Effector memory CD8-positive, alpha-beta T cell (primary cell): ENCODE results near the gene SYCE1L.
A peak's percentile ranks its signal among the peaks of the same experiment; 100 is the strongest.
"Not testable (repeated sequence)": the region's sequence is repeated elsewhere in the genome, so short reads cannot be mapped to it uniquely, and the experiment has no call there.

Experiments used
- ATAC-seq: fragments of 150-1000 bp; cut with Tn5 transposase; replicated peaks from 2 replicates; pipeline ENCODE4 v1.10.0; 2021; ENCODE audit warnings: mild to moderate bottlenecking, moderate library complexity
- DNase-seq, 3 experiments: peaks; one replicate each; pipeline ENCODE4 v3.0.0; 2021
- H3K27ac Mint-ChIP-seq, 2 donors: one replicate each; pipeline ENCODE4 v1.8.0; 2022; ENCODE audit warnings: mild to moderate bottlenecking in 2 of 2, mixed read lengths in 2 of 2, moderate library complexity in 2 of 2
- H3K27me3 Mint-ChIP-seq, 2 donors: one replicate each; pipeline ENCODE4 v1.8.0; 2022; ENCODE audit warnings: mixed read lengths in 2 of 2
- H3K36me3 Mint-ChIP-seq: one replicate; pipeline ENCODE4 v1.8.0; 2022; ENCODE audit warnings: mild to moderate bottlenecking, moderate library complexity, mixed read lengths; ENCODE audit not compliant: insufficient read depth
- H3K4me1 Mint-ChIP-seq, 2 donors: one replicate each; pipeline ENCODE4 v1.8.0; 2022; ENCODE audit warnings: low read depth in 2 of 2, mixed read lengths in 2 of 2
- H3K4me3 Mint-ChIP-seq, 2 donors: one replicate each; pipeline ENCODE4 v1.8.0; 2022; ENCODE audit warnings: mild to moderate bottlenecking in 2 of 2, mixed read lengths in 2 of 2, moderate library complexity in 2 of 2
- H3K9me3 Mint-ChIP-seq, 2 donors: one replicate each; pipeline ENCODE4 v1.8.0; 2022; ENCODE audit warnings: mixed read lengths in 2 of 2
- total RNA-seq, 9 experiments: gene quantifications; one replicate each; lab custom pipeline; 2026; lab: John Stamatoyannopoulos, UW

Gene SYCE1L, protein sequence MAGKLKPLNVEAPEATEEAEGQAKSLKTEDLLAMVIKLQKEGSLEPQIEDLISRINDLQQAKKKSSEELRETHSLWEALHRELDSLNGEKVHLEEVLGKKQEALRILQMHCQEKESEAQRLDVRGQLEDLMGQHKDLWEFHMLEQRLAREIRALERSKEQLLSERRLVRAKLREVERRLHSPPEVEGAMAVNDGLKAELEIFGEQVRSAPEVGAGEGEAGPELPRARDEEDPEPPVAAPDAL
- 0.67 to 4.3 (median 1.1) reads per million in 9 experiments for total RNA-seq

DNA sequence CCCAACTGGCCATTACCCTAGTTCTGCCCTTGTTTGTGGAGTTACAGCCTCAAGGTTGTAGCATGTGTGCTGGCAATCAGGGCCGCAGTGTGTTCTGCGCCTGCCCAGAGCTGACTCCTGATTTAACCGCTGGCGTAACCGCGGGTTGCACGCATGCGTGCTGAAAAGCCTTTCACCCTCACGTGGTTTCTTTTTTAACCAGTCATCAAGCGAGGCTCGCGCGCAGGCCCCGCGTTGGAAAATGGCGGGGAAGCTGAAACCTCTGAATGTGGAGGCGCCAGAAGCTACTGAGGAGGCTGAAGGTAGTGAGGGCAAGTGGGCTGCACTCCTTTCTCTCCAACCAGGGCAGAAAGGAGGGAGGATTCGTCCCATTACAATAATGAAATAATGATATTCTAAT is at the start of gene SYCE1L:
SYCE1L (plus strand) TSS at position 198 of the 400 bp plus-strand sequence; CDS start at position 242, 44 bp downstream.
- Mint-ChIP-seq H3K36me3 (peaks cover 35% of the 10 kb centered on the region), H3K27me3 (no peaks in the 10 kb centered on the region), H3K4me3 (no peak within 1 kb of the TSS), H3K9me3 (no peaks in the 10 kb centered on the region), H3K4me1 (peaks cover 12 to 16% of the 10 kb centered on the region in 2 donors), H3K27ac (peak within 1 kb of the TSS in 1 of 2 donors; percentile 49)
- ATAC-seq, result no peak
- DNase-seq, result no peak

DNA sequence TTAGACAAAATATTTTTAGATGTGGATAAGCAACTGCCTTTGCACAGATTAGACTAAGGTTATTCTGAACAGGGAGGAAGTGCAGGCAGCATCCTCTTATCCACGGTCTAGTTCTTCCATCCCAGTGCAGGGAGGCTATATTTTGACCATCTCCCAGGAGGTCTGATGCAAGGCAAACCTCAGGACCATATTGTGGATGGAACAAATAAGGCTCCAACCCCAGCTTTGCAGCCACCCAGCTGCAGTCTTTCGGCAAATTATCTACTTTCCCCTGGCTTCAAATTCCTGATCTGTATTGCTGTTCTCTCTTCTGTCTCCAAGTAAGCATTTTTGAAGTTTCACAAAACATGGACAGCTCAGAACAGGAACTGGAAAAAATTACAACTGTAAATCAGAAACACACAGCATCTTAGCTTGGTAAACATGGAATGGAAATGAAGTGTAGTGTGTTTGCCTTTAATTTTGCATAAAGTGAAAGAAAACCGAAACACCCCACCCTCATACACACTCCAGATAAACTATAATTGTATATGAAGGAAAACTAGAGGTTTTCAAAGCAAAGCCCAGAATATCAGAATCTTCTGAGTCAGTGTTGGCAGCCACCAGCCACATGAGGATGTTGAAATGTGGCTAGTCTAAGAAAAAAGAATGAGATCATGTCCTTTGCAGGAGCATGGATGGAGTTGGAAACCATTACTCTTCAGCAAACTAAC is 41.7 kb upstream of the SYCE1L start:
- no peak for DNase-seq
- Mint-ChIP-seq H3K4me3 (no peak overlapping the region), H3K36me3 (peaks cover 3% of the 10 kb centered on the region), H3K9me3 (no peaks in the 10 kb centered on the region), H3K4me1 (no peaks in the 10 kb centered on the region), H3K27ac (no peak overlapping the region), H3K27me3 (peaks cover 62 to 70% of the 10 kb centered on the region in 2 donors)
- no peak for ATAC-seq

DNA sequence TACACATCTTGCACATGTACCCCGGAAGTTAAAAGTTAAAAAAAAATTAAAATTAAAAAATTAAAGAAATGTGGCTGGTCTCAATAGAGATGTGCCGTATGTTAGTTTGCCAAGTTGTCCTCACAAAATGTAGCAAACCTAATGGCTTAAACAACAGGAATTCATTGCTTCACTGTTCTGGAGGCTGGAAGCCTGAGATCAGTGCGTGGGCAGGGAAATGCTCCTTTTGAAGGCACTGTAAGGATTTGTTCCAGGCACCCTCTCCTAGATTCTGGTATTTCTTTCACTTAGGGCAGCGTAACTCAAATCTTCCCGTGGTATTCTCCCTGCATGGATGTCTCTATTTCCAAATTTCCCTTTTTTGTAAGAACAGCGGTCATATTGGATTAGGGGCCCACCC is 40.9 kb upstream of the SYCE1L start:
- Mint-ChIP-seq H3K9me3 (no peaks in the 10 kb centered on the region), H3K36me3 (peaks cover 3% of the 10 kb centered on the region), H3K4me1 (peaks cover 0 to 2% of the 10 kb centered on the region in 2 donors), H3K4me3 (no peak overlapping the region), H3K27ac (no peak overlapping the region), H3K27me3 (peaks cover 63 to 71% of the 10 kb centered on the region in 2 donors)
- no peak for ATAC-seq
- DNase-seq, result no peak

DNA sequence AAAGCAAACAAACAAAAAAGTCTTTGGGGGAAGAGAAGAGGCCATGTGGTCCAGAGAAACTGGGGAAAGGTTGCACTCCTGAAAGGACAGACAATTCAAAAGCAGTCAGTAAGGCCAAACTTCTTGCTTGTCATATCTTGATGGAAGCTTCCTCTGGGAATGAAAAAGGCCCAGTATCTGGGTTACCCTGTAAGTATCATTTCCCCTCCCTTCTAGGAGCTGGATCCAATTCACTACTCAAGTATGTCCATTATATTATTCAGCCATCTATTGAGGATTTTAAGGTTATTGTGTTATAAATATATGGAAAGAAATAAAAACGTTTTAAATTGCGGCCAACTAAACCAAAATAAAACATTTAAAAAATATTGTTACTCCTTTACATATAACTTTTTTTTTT is 34.2 kb upstream of the SYCE1L start:
- no peak for DNase-seq
- Mint-ChIP-seq H3K4me3 (no peak overlapping the region), H3K27me3 (peaks cover 54 to 76% of the 10 kb centered on the region in 2 donors)

DNA sequence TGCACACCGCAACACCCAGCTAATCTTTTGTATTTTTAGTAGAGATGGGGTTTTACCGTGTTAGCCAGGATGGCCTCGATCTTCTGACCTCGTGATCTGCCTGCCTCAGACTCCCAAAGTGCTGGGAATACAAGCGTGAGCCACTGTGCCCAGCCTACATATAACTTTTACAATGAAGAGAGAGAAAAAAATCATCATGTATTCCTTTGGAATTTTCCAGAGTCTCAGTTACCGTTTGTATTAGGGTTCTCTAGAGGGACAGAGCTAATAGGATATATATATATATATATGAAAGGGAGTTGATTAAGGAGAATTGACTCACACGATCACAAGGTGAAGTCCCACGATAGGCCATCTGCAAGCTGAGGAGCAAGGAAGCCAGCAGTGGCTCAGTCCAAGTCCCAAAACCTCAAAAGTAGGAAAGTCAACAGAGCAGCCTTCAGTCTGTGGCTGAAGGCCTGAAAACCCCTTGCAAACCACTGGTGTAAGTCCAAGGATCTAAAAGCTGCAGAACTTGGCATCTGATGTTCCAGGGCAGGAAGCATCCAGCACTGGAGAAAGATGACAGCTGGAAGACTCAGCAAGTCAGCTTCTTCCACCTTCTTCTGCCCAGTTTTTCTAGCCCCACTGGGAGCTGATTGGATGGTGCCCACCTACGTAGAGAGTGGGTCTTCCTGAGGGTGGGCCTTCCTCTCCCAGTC is 33.5 kb upstream of the SYCE1L start:
- not testable (repeated sequence) for H3K4me3 Mint-ChIP-seq, ATAC-seq, H3K9me3 Mint-ChIP-seq

More for the DNA sequence above, 34.2 kb upstream of the SYCE1L start:
- Mint-ChIP-seq H3K9me3 (no peaks in the 10 kb centered on the region), H3K4me1 (peaks cover 0 to 2% of the 10 kb centered on the region in 2 donors), H3K36me3 (no peaks in the 10 kb centered on the region), H3K27ac (no peak overlapping the region)
- ATAC-seq, result no peak

DNA sequence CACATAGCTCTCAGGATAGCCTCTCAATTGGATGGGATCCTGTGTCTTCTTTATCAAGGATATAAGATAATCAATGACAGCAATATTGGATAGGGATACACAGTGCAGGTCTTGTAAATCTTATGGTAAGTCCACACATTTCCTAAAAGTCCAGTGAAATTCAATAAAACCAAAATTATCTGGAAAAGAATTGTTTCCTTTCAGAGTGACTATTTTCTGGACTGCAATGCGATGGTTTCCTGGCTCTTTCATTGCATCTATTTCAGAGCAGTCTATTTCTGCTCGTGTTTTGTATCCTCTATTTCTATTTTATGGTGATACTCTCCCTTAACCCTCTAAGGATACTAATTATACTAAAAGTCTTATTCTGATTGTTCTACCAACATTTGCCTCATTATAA is 32.5 kb upstream of the SYCE1L start:
- Mint-ChIP-seq H3K4me1 (peaks cover 0 to 2% of the 10 kb centered on the region in 2 donors), H3K36me3 (no peaks in the 10 kb centered on the region), H3K27me3 (peaks cover 57 to 77% of the 10 kb centered on the region in 2 donors), H3K27ac (no peak overlapping the region), H3K4me3 (no peak overlapping the region), H3K9me3 (no peaks in the 10 kb centered on the region)
- DNase-seq (no peak), ATAC-seq (no peak)

More for the DNA sequence above, 33.5 kb upstream of the SYCE1L start:
- not testable (repeated sequence) for H3K4me1 Mint-ChIP-seq, H3K27ac Mint-ChIP-seq, DNase-seq, H3K36me3 Mint-ChIP-seq
- peaks cover 54 to 76% of the 10 kb centered on the region in 2 donors for H3K27me3 Mint-ChIP-seq

DNA sequence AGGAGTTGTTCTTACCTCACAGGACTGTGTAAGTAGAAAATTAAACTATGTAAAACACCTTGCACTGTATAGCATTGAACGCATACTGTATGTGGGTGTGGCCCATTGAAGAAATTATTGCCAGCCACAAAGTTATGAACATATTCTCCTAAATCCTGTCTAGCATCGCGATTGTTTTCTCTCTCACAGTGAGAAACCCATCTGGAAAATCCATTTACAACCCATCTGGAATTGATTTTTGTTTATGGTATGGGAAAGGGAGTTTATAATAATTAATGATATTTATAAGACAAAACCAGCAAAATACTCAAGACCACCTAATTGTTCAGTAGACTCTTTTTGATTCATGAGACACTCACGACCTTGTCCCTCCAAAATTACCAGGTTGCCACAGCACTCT is 30.3 kb upstream of the SYCE1L start:
- Mint-ChIP-seq H3K36me3 (no peaks in the 10 kb centered on the region), H3K27ac (no peak overlapping the region), H3K4me1 (no peaks in the 10 kb centered on the region), H3K27me3 (peaks cover 48 to 74% of the 10 kb centered on the region in 2 donors), H3K9me3 (no peaks in the 10 kb centered on the region), H3K4me3 (no peak overlapping the region)
- ATAC-seq, result no peak
- no peak for DNase-seq

DNA sequence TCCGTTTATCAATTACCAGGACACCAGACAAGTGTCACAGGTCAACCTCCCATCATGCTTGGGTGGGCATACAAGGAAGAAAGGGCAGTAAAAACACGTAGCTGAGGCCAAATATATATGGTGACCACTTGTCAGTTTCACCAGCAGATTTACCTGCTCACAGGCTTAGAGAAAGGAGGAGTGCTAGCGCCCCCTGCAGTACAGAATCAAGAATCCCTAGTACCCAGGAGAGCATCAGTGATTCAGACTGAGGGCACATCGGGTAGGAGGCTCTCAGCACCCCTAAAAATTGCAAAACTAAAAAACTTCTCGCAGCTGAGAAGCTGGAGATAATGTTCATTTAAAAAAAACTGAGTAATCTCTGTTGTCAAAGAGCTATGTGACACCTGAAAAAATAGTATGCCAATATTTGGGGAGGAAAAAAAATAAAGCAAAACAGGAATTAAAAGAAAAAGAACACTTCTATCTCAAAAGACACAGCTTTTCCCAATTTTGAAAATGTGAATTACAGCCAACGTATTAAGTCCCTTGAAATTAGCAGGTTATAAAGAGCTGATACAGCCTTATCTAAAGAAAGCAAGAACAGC is 29.5 kb upstream of the SYCE1L start:
- H3K36me3 Mint-ChIP-seq, result no peaks in the 10 kb centered on the region
- ATAC-seq (peak; percentile 64), DNase-seq (peak; percentile 26 to 35 (median 26))
- H3K4me3 Mint-ChIP-seq, result no peak overlapping the region
- peaks cover 51 to 74% of the 10 kb centered on the region in 2 donors for H3K27me3 Mint-ChIP-seq
- no peaks in the 10 kb centered on the region for H3K9me3 Mint-ChIP-seq
- H3K4me1 Mint-ChIP-seq, result no peaks in the 10 kb centered on the region
- no peak overlapping the region for H3K27ac Mint-ChIP-seq

DNA sequence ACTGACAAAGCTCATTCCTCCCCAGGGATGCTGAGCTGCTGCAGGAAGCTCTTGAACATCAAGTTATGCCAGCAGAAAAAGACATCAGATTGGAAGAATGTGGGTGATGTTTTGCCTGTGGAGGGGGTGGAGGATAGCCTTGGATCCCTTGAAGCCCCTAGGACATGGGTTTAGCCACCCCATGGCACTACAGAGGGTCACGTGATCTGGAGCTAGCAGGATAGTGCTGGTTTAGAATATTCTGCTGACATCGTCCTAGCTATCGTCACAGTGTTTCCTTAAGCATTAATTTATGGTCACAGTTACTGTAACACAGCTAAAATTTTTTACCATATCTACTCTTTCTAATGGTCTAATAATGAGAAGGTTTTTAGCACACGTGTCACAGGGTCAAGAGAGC is 28.4 kb upstream of the SYCE1L start:
- no peak for DNase-seq
- H3K4me3 Mint-ChIP-seq, result no peak overlapping the region
- no peak overlapping the region for H3K27ac Mint-ChIP-seq
- ATAC-seq, result no peak
- peaks cover 55 to 70% of the 10 kb centered on the region in 2 donors for H3K27me3 Mint-ChIP-seq
- H3K9me3 Mint-ChIP-seq, result no peaks in the 10 kb centered on the region
- H3K36me3 Mint-ChIP-seq, result no peaks in the 10 kb centered on the region
- no peaks in the 10 kb centered on the region for H3K4me1 Mint-ChIP-seq

DNA sequence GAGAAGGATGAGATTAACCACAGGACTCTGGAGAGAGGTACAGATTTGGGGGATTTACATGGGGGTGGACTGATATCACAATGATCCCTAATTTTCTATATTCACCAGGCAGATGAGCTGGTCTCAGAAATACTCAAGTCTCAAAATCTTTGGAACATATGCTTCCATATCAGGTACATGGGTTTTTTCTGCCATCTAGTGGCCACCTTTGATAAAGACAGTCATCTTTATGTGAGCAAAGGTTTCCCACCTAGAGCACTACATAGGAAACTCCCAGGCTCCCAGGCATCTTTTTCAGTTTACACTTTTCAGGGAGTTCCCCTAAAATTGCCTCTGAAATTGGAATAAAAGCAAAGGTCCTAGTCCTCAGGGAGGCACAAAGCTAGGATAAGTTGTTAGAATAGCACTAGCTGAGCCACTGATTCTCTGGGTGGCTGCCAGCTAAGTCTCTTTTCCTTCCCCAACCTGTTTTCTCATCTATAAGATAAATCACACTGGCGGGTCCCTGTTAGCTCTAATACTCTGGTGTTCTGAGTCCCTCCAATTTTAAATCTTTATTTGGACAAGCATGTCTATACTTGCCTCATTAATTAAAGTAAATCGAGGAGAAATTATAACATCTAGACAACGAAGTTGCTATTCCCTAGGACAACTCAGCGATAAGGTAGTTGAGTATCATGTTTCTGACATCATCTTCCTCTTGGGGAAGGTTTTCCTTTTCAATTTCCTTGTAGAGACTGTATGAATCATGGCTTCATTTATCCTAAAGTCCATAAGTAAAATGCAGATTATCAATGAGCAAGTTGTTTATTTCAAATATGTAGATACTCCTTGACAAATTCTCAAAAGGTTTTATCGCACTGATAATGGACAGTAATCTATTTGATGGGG is 27.2 kb upstream of the SYCE1L start:
- peak; percentile 65 for ATAC-seq
- no peaks in the 10 kb centered on the region for H3K9me3 Mint-ChIP-seq
- no peaks in the 10 kb centered on the region for H3K4me1 Mint-ChIP-seq
- H3K27ac Mint-ChIP-seq, result no peak overlapping the region
- H3K27me3 Mint-ChIP-seq, result peaks cover 59 to 67% of the 10 kb centered on the region in 2 donors
- no peaks in the 10 kb centered on the region for H3K36me3 Mint-ChIP-seq
- H3K4me3 Mint-ChIP-seq, result no peak overlapping the region
- DNase-seq, result peak; percentile 31 to 43 (median 34)

DNA sequence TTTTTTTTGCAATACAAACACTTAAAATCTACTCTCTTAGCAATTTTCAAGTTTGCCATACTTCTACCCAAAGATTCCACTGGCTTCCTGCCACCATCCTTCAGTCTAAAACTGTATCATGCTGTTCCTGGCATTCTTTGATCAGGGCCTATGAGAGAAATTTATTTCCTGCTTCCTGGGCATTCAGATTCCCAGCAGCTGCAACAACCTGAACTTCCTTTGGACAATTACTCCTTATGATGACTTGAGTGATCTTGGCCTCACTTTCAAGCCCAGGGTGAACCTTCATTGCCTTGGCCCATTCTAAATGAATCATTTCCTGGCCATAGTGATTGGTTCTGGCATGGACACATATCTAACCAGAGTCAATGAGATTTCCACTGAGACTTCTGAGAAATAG is 26.3 kb upstream of the SYCE1L start:
- H3K9me3 Mint-ChIP-seq, result no peaks in the 10 kb centered on the region
- DNase-seq (no peak), ATAC-seq (no peak)
- H3K27me3 Mint-ChIP-seq, result peaks cover 57 to 66% of the 10 kb centered on the region in 2 donors
- H3K4me3 Mint-ChIP-seq, result no peak overlapping the region
- no peaks in the 10 kb centered on the region for H3K4me1 Mint-ChIP-seq
- no peaks in the 10 kb centered on the region for H3K36me3 Mint-ChIP-seq
- H3K27ac Mint-ChIP-seq, result no peak overlapping the region

DNA sequence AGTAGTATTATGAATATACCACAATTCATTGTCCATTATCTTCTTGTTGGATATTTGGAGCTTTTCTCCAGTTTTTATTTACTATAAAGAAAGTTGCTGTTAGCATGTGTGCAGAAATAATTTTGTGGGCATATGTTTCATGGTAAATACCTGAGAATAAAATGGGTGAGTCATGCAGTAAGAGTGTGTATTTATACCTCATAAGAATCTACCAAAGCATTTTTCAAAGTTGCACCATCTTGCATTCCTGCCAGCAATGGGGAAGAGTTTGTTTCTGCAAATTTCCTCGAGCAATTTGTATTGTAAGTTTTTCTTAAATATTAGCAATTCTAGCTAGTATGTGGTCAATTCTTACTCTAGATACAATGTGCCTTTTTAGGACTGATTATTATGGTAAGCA is 16.1 kb upstream of the SYCE1L start:
- DNase-seq (no peak), ATAC-seq (no peak)
- no peaks in the 10 kb centered on the region for H3K9me3 Mint-ChIP-seq
- no peak overlapping the region for H3K4me3 Mint-ChIP-seq
- H3K36me3 Mint-ChIP-seq, result no peaks in the 10 kb centered on the region
- H3K27ac Mint-ChIP-seq, result no peak overlapping the region
- no peaks in the 10 kb centered on the region for H3K4me1 Mint-ChIP-seq
- H3K27me3 Mint-ChIP-seq, result peaks cover 10 to 17% of the 10 kb centered on the region in 2 donors
